ENCODE measurements around the gene PAGE4. TPM values are rescaled to one million over a fixed set of nuclear protein-coding genes. Genes with fewer than 3 reads are reported as not detected.

The PAGE4 gene
- polyA plus RNA-seq, 1 of the 3 experiments (the other 2 are of a cell fraction) = not detected

Other genes with a start within 250 kb of the PAGE4 start
- gene GAGE12H, start 249.4 kb upstream of the PAGE4 start, polyA plus RNA-seq (2012; rRNA removed) = not detected in 2 replicates
- not detected in 2 replicates for gene GAGE2A, start 239.8 kb upstream of the PAGE4 start, polyA plus RNA-seq (2012; rRNA removed)
- not detected in 2 replicates for gene GAGE1, start 230.3 kb upstream of the PAGE4 start, polyA plus RNA-seq (2012; rRNA removed)
- 0.50 and 0.54 TPM in 2 replicates for gene PAGE1, start 133.3 kb upstream of the PAGE4 start, polyA plus RNA-seq (2012; rRNA removed)
- 1.9 and 2.9 TPM in 2 replicates for gene USP27X, start 50.2 kb downstream of the PAGE4 start, polyA plus RNA-seq (2012; rRNA removed)
- 1.7 and 1.9 TPM in 2 replicates for gene CLCN5, start 93.3 kb downstream of the PAGE4 start, polyA plus RNA-seq (2012; rRNA removed)

All from SK-N-SH (cell line).